Fibroblast of skin of right quadriceps (primary cell): ENCODE data around the gene FBXW9.
A peak's percentile ranks its signal among the peaks of the same experiment; 100 is the strongest.
"Not testable (repeated sequence)": the region's sequence is repeated elsewhere in the genome, so short reads cannot be mapped to it uniquely, and the experiment has no call there.

Experiments used
- DNase-seq: peaks from one replicate; pipeline ENCODE4 v3.0.0-alpha.2; 2013

The FBXW9 gene

GRCh38 chr19:12713304-12713703, 16.9 kb upstream of the FBXW9 start:
- not testable (repeated sequence) for DNase-seq

GRCh38 chr19:12712077-12712476, 15.6 kb upstream of the FBXW9 start:
- not testable (repeated sequence) for DNase-seq

- DNase-seq, result no peak
Observed at GRCh38 chr19:12711187-12711586, 14.8 kb upstream of the FBXW9 start.

DNA sequence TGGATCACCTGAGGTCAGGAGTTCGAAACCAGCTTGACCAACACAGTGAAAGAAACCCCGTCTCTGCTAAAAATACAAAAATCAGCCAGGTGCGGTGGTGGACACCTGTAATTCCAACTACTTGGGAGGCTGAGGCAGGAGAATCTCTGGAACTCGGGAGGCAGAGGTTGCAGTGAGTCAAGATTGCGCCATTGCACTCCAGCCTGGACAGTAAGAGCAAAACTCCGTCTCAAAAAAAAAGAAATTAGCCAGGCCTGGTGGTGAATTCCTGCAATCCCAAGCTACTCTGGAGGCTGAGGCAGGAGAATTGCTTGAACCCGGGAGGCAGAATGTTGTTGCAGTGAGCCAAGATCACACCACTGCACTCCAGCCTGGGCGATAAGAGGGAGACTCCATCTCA, 12.2 kb upstream of the FBXW9 start:
- no peak for DNase-seq

DNA sequence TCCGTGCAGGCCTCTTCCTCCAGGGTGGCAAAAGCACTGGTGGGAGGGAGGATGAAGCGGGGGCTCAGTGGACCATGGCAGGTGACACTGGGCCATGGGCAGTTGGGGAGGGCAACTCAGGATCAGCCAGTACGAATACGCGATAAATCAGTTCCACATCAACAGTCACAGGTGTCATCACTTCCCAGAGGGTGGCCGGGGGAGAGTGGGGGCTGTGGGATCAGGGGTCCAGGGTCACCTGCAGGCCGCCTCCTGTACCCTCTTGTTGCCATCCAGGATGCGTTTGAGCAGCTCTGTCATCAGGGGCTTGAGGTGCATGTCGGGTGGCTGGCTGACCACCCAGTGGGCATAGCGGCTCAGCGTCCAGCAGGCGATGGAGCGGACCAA, 9.9 kb upstream of the FBXW9 start:
- DNase-seq, result no peak

DNA sequence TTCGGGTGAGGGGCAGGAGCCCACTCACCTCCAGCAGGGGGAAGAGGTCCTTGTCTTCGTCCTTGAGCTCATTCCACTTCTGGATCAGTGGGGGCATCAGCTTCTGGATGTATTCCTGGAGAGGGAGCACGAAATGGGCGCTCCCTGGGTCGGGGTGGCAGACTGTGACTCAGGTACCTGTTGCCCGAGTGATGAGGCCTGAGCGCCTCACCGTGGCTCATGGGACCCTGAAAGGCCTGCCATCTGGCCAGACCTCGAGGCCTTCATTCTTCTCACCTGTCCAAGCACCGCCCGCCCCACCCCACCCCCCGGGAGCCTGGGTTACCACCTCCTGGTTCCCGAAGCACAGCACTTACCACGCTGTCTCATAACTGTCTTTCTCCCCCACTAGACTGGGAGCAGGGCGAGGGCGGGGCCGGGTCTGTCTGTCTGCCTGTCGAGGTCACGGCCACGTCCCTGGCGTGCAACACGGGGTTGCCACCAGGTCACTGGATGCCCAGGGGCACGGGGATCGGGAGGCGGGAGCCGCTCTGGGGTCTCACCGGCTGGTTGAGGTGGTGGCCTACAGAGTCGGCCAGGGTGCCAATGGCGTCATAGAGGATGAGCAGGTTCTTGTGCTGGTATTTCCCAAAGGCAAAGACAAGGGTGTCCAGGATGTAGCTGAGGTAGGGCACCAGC, 9.4 kb upstream of the FBXW9 start:
- DNase-seq, result no peak

DNA sequence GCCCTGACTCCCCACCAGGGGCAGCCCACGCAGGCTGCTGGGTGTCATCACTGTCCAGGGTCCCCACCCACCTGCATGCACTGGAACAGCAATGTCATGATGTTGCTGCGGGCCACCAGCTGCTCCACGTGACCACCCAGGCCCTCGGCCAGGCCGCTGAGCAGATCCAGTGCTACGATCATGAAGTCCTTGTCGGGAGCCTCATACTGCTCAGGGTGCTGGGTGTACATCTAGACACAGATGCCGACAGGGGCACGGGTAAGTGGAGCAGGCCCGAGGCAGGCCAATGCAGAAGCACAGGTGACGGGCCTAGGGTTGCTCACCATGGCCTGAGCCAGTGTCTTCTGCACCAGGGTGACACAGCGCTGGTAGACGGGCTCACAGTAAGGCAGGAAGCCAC, 8.7 kb upstream of the FBXW9 start:
- DNase-seq, result no peak

- peak; percentile 54 for DNase-seq
Observed at GRCh38 chr19:12703046-12703445, 6.6 kb upstream of the FBXW9 start.

- DNase-seq, result no peak
Observed at GRCh38 chr19:12701596-12702282, 5.3 kb upstream of the FBXW9 start.

- DNase-seq, result no peak
Observed at GRCh38 chr19:12698138-12698537, 1.7 kb upstream of the FBXW9 start.

GRCh38 chr19:12697425-12697824, 994 bp upstream of the FBXW9 start:
- not testable (repeated sequence) for DNase-seq

GRCh38 chr19:12695997-12696365, 450 bp downstream of the FBXW9 start:
- DNase-seq, result no peak

- DNase-seq, result no peak
Observed at GRCh38 chr19:12695514-12695913, 917 bp downstream of the FBXW9 start.

DNA sequence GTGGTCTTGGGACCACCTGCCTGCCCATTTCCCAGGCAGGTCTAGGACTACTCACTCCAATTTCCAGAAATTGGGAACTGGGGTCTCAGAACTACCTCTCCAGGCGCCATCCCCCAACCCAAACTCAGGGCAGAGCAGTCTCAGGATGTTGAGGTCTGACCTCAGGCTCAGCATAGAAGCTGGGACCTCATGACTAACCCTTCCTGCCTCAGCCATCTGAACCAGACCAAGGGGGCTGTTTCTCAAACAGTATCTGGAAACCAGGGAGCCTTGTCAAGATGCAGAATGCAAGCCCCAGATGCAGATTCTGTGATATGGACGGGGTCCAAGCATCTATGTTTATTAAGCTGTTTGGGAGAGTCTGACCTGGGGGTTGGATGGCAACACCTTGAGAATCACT, 1.3 kb downstream of the FBXW9 start:
- DNase-seq, result no peak

DNA sequence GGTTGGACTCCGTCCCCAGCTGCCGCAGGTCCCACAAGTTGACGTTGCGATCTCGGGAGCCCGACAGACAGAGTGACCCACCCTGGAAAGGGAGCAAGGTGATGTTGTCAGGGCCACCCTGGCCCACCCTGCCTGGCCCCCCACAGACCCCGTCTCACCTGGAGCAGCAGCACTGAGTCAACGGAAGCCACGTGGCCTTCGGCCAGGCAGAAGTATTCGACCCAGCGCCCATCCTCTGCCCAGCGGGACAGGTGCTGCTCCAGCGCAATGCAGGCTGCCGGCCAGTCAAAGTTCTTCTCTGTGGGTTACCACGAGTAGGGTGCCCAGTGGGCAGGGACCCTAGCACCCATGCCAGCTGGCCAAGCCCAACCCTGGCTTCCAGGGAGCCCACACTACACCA, 1.8 kb downstream of the FBXW9 start:
- DNase-seq, result no peak

DNA sequence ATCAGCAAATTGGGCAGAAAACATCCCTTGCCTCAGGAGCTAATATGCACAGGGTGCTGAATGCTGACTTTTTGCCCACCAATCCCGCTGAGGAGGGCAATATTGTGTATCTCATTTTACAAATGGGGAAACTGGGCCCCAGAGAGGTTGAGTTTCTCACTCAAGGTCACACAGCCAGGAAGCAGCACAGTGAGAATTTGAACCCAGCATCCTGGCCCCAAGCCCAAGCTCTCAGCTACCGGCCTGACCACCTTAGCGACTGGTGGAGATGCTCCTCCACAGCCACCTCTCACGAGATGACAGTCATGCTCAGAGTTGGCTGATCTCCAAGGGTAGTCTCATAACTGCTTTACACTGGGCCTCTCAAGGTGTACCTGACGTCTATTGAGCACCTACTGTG, 3.5 kb downstream of the FBXW9 start:
- no peak for DNase-seq

DNA sequence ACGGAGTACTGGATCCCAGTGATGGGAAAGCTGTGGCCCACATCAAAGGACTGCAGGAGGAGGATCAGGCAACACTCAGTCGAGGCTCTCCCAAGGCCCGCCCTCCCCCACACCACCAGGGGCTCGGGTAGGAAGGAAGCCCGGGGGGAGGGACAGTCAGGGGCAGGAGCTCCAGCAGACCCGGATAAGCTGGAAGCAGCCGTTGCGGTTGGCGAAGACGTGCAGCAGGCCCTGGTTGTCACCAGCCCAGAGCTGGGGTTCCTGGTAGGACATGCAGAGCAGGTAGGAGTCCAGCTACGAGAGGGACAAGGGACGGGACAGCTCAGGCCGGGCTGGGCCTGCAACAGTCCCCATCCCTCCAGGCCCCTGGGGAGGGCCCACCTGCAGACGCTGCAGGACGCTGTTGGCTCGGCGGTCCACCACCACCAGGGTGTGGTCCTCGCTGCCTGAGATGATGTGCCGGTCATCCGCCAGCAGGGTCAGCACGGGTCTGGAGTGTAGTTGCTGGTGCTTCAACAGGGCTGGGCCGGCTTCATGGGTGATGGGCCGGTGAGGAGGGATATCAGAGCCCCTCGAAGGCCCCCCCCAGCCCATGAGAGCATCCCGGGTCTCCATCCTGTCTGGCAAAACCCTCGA, 6.7 kb downstream of the FBXW9 start:
- DNase-seq, result no peak

DNA sequence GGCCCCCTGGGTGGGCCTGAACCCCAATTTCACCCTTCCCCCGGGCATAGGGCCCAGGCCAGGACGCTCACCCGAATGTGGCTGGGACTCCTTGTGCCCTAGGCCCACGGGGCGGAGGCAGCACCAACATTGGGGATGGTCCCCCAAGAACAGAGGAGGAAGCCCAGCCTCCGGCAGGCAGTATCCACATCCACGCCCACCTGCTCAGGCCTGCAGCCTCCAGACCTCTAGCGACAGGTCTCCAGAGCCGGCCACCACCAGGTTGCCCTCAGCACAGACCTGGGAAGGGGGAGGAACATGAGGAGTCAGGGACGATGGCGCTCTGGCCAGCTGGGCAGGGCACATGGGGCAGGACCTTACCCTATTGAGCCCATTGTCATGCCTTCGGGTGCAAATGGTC, 7.4 kb downstream of the FBXW9 start:
- DNase-seq, result no peak

- no peak for DNase-seq
Observed at GRCh38 chr19:12687496-12688196, 8.8 kb downstream of the FBXW9 start, which contains the start of gene GNG14. TSS of gene GNG14 (plus strand) at chr19:12687998. CDS start at chr19:12688049, 51 bp downstream.

GRCh38 chr19:12685831-12686230, 10.6 kb downstream of the FBXW9 start:
- no peak for DNase-seq

GRCh38 chr19:12681074-12681987, 15.1 kb downstream of the FBXW9 start, which contains the start of gene DHPS:
TSS of gene DHPS (minus strand) at chr19:12681880. CDS start at chr19:12681766, 114 bp downstream.
- DNase-seq, result peak; percentile 99

- no peak for DNase-seq
Observed at GRCh38 chr19:12680034-12680433, 16.4 kb downstream of the FBXW9 start.
